HEK293T (cell line): ENCODE data around the gene PGM2.

Experiments used
- ARNT ChIP-seq: fragments of 450-650 bp; IDR thresholded peaks from 2 replicates; pipeline ENCODE4 v1.6.1; 2017; ENCODE audit warnings: mild to moderate bottlenecking
- BHLHE40 ChIP-seq: fragments of 450-650 bp; IDR thresholded peaks from 2 replicates; pipeline ENCODE4 v1.6.1; 2016; ENCODE audit warnings: mild to moderate bottlenecking, moderate library complexity, borderline replicate concordance
- ELF4 ChIP-seq: fragments of 450-650 bp; IDR thresholded peaks from 2 replicates; pipeline ENCODE4 v1.6.1; 2017; ENCODE audit warnings: antibody characterized with exemption
- FOXK2 ChIP-seq: fragments of 450-650 bp; IDR thresholded peaks from 2 replicates; pipeline ENCODE4 v1.6.1; 2016; ENCODE audit warnings: mild to moderate bottlenecking
- FOXM1 ChIP-seq: fragments of 450-650 bp; IDR thresholded peaks from 2 replicates; pipeline ENCODE4 v1.6.1; 2017; ENCODE audit warnings: mild to moderate bottlenecking, borderline replicate concordance
- HDGF ChIP-seq: fragments of 450-650 bp; IDR thresholded peaks from 2 replicates; pipeline ENCODE4 v1.6.1; 2017; ENCODE audit warnings: antibody characterized with exemption, borderline replicate concordance
- L3MBTL2 ChIP-seq: fragments of 450-650 bp; conservative IDR thresholded peaks from 2 replicates; pipeline ENCODE4 v1.6.1; 2016; ENCODE audit warnings: mild to moderate bottlenecking
- NFRKB ChIP-seq: fragments of 450-650 bp; IDR thresholded peaks from 2 replicates; pipeline ENCODE4 v1.6.1; 2016; ENCODE audit warnings: mild to moderate bottlenecking, moderate library complexity
- SP1 ChIP-seq: fragments of 450-650 bp; IDR thresholded peaks from 2 replicates; pipeline ENCODE4 v1.6.1; 2017
- SUZ12 ChIP-seq: fragments of 450-650 bp; IDR thresholded peaks from 2 replicates; pipeline ENCODE4 v1.6.1; 2016; ENCODE audit warnings: mild to moderate bottlenecking
- TARDBP ChIP-seq: fragments of 450-650 bp; IDR thresholded peaks from 2 replicates; pipeline ENCODE4 v1.6.1; 2016
- ZNF384 ChIP-seq: fragments of 450-650 bp; IDR thresholded peaks from 2 replicates; pipeline ENCODE4 v1.6.1; 2016

DNA sequence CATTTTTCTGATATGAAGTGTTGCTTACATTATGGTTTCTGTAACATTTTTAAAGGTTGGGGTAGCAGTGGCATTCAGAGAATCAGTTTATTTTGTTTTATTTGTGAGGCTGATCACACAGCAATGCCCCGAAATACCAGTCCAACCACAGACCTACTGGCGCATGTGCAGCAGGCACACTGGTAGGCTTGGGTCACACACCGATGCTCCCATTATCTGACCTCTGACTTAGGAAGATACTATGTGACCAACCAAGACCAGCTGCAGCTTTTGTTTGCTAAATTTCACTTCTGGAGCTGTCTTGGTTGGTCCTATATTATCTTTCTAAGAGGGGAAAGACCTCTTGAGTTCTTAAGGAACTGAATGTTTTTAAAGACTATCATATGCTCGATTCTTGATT lies 18.7 kb downstream of the PGM2 start:
- TF ChIP-seq BHLHE40: no peak
- no peak for TF ChIP-seq TARDBP
- no peak for TF ChIP-seq FOXK2
- TF ChIP-seq SP1: no peak
- TF ChIP-seq ELF4: no peak
- TF ChIP-seq ARNT: no peak
- no peak for TF ChIP-seq FOXM1
- TF ChIP-seq ZNF384: no peak
- TF ChIP-seq NFRKB: no peak
- no peak for TF ChIP-seq SUZ12
- TF ChIP-seq HDGF: no peak
- no peak for TF ChIP-seq L3MBTL2
